ENCODE measurements around the gene TRAPPC8. TPM values are rescaled to one million over a fixed set of nuclear protein-coding genes. Genes with fewer than 3 reads are reported as not detected.
"Not testable (repeated sequence)": the region's sequence is repeated elsewhere in the genome, so short reads cannot be mapped to it uniquely, and the experiment has no call there.

TRAPPC8 gene
- total RNA-seq, 1 experiment from 2014 or later: 33.6 TPM

- DNase-seq (ENCODE audit: extremely low read depth, low read depth): no peak
Measured at GRCh38 chr18:31946305-31947046, 3.5 kb upstream of the TRAPPC8 start.

GRCh38 chr18:31943878-31944816 is 1.2 kb upstream of the TRAPPC8 start:
- no peak for DNase-seq (ENCODE audit: extremely low read depth, low read depth)

- no peak for DNase-seq (ENCODE audit: extremely low read depth, low read depth)
Measured at GRCh38 chr18:31942291-31942998, 483 bp downstream of the TRAPPC8 start.

GRCh38 chr18:31941010-31941809 is 1.7 kb downstream of the TRAPPC8 start:
- DNase-seq (ENCODE audit: extremely low read depth, low read depth): no peak

GRCh38 chr18:31934773-31935172 is 8.2 kb downstream of the TRAPPC8 start:
- not testable (repeated sequence) for DNase-seq (ENCODE audit: extremely low read depth, low read depth)

- DNase-seq (ENCODE audit: extremely low read depth, low read depth): no peak
Measured at GRCh38 chr18:31931886-31932240, 11.1 kb downstream of the TRAPPC8 start.

GRCh38 chr18:31931163-31931885 is 11.6 kb downstream of the TRAPPC8 start:
- DNase-seq (ENCODE audit: extremely low read depth, low read depth): no peak

GRCh38 chr18:31929273-31929672 is 13.7 kb downstream of the TRAPPC8 start:
- DNase-seq (ENCODE audit: extremely low read depth, low read depth): no peak

- not testable (repeated sequence) for DNase-seq (ENCODE audit: extremely low read depth, low read depth)
Measured at GRCh38 chr18:31926988-31927387, 15.9 kb downstream of the TRAPPC8 start.

- DNase-seq (ENCODE audit: extremely low read depth, low read depth): no peak
Measured at GRCh38 chr18:31920277-31920676, 22.7 kb downstream of the TRAPPC8 start.

- not testable (repeated sequence) for DNase-seq (ENCODE audit: extremely low read depth, low read depth)
Measured at GRCh38 chr18:31919366-31919765, 23.6 kb downstream of the TRAPPC8 start.

- DNase-seq (ENCODE audit: extremely low read depth, low read depth): no peak
Measured at GRCh38 chr18:31918733-31919132, 24.2 kb downstream of the TRAPPC8 start.

- DNase-seq (ENCODE audit: extremely low read depth, low read depth): no peak
Measured at GRCh38 chr18:31901063-31901462, 41.9 kb downstream of the TRAPPC8 start.

- DNase-seq (ENCODE audit: extremely low read depth, low read depth): not testable (repeated sequence)
Measured at GRCh38 chr18:31899771-31900170, 43.2 kb downstream of the TRAPPC8 start.

- no peak for DNase-seq (ENCODE audit: extremely low read depth, low read depth)
Measured at GRCh38 chr18:31892936-31893335, 50.0 kb downstream of the TRAPPC8 start.

GRCh38 chr18:31891566-31891965 is 51.4 kb downstream of the TRAPPC8 start:
- DNase-seq (ENCODE audit: extremely low read depth, low read depth): no peak

GRCh38 chr18:31884020-31884419 is 58.9 kb downstream of the TRAPPC8 start:
- no peak for DNase-seq (ENCODE audit: extremely low read depth, low read depth)

GRCh38 chr18:31880186-31880898 is 62.6 kb downstream of the TRAPPC8 start:
- no peak for DNase-seq (ENCODE audit: extremely low read depth, low read depth)

GRCh38 chr18:31878358-31878757 is 64.6 kb downstream of the TRAPPC8 start:
- DNase-seq (ENCODE audit: extremely low read depth, low read depth): no peak
